ENCODE results near the gene ADAMTS2. TPM values are rescaled to one million over a fixed set of nuclear protein-coding genes. Genes with fewer than 3 reads are reported as not detected.

Gene ADAMTS2
- total RNA-seq, 1 experiment from 2014 or later = not detected

- intact Hi-C loops (cut with micrococcal nuclease; ENCODE audit: unreplicated experiment) = no loop called here
- no TSS peak for BruUV-seq (replicated peaks)
- DNase-seq = no peak
- CTCF ChIA-PET = no interaction called here
- Mint-ChIP-seq H3K27ac (ENCODE audit: unreplicated experiment) (no peak overlapping the region), H3K4me3 (ENCODE audit: low read depth, unreplicated experiment) (no peak overlapping the region), H3K36me3 (ENCODE audit: insufficient read depth, unreplicated experiment) (no peaks in the 10 kb centered on the region), H3K27me3 (ENCODE audit: unreplicated experiment) (peaks cover 10% of the 10 kb centered on the region), H3K4me1 (ENCODE audit: low read depth, unreplicated experiment) (no peaks in the 10 kb centered on the region), H3K9me3 (ENCODE audit: low read depth, unreplicated experiment) (peaks cover 5% of the 10 kb centered on the region)
- TF ChIP-seq, protein P1, sequence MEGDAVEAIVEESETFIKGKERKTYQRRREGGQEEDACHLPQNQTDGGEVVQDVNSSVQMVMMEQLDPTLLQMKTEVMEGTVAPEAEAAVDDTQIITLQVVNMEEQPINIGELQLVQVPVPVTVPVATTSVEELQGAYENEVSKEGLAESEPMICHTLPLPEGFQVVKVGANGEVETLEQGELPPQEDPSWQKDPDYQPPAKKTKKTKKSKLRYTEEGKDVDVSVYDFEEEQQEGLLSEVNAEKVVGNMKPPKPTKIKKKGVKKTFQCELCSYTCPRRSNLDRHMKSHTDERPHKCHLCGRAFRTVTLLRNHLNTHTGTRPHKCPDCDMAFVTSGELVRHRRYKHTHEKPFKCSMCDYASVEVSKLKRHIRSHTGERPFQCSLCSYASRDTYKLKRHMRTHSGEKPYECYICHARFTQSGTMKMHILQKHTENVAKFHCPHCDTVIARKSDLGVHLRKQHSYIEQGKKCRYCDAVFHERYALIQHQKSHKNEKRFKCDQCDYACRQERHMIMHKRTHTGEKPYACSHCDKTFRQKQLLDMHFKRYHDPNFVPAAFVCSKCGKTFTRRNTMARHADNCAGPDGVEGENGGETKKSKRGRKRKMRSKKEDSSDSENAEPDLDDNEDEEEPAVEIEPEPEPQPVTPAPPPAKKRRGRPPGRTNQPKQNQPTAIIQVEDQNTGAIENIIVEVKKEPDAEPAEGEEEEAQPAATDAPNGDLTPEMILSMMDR (IDR thresholded peaks at IDR 0.05; ENCODE audit: unreplicated experiment) = no peak
Observed at GRCh38 chr5:179292681-179293635, 52.3 kb downstream of the ADAMTS2 start.

- H3K9me3 Mint-ChIP-seq (ENCODE audit: low read depth, unreplicated experiment) = peaks cover 5% of the 10 kb centered on the region
- TF ChIP-seq, protein P1 (IDR thresholded peaks at IDR 0.05; ENCODE audit: unreplicated experiment) = no peak
- intact Hi-C loops (cut with micrococcal nuclease; ENCODE audit: unreplicated experiment) = no loop called here
- H3K36me3 Mint-ChIP-seq (ENCODE audit: insufficient read depth, unreplicated experiment) = no peaks in the 10 kb centered on the region
- H3K4me1 Mint-ChIP-seq (ENCODE audit: low read depth, unreplicated experiment) = no peaks in the 10 kb centered on the region
- CTCF ChIA-PET = no interaction called here
- no peak overlapping the region for H3K27ac Mint-ChIP-seq (ENCODE audit: unreplicated experiment)
- peaks cover 10% of the 10 kb centered on the region for H3K27me3 Mint-ChIP-seq (ENCODE audit: unreplicated experiment)
- BruUV-seq (replicated peaks) = no TSS peak
- DNase-seq = no peak
- H3K4me3 Mint-ChIP-seq (ENCODE audit: low read depth, unreplicated experiment) = no peak overlapping the region
Observed at GRCh38 chr5:179292202-179292601, 53.1 kb downstream of the ADAMTS2 start.

GRCh38 chr5:179290681-179291540 is 54.4 kb downstream of the ADAMTS2 start:
- H3K9me3 Mint-ChIP-seq (ENCODE audit: low read depth, unreplicated experiment) = peaks cover 2% of the 10 kb centered on the region
- no peak for DNase-seq
- intact Hi-C loops (cut with micrococcal nuclease; ENCODE audit: unreplicated experiment) = no loop called here

More at GRCh38 chr5:179290681-179291540, 54.4 kb downstream of the ADAMTS2 start:
- BruUV-seq (replicated peaks) = no TSS peak
- Mint-ChIP-seq H3K36me3 (ENCODE audit: insufficient read depth, unreplicated experiment) (no peaks in the 10 kb centered on the region), H3K4me3 (ENCODE audit: low read depth, unreplicated experiment) (no peak overlapping the region), H3K27ac (ENCODE audit: unreplicated experiment) (no peak overlapping the region), H3K27me3 (ENCODE audit: unreplicated experiment) (peaks cover 10% of the 10 kb centered on the region), H3K4me1 (ENCODE audit: low read depth, unreplicated experiment) (no peaks in the 10 kb centered on the region)
- CTCF ChIA-PET = interaction anchor here (0.6 kb wide), 1 partner anchor 26 kb away, joined by 3 read pairs; no protein-coding TSS in a partner anchor
- TF ChIP-seq, protein P1 (IDR thresholded peaks at IDR 0.05; ENCODE audit: unreplicated experiment) = no peak
